ENCODE results near the gene TEX14. TPM values are rescaled to one million over a fixed set of nuclear protein-coding genes. Genes with fewer than 3 reads are reported as not detected.

The TEX14 gene
- polyA plus RNA-seq, 3 donors = 0.25 TPM; not detected in 2

- Histone ChIP-seq H3K4me1 (ENCODE audit: control insufficient read depth in 1 of 2, insufficient read depth in 2 of 2, low read length in 2 of 2) (peaks cover 12 to 19% of the 10 kb centered on the region in 2 donors), H3K9me3 (replicated peaks in 1 of 2; ENCODE audit: control insufficient read depth in 1 of 2, insufficient read depth in 1 of 2, low read length in 2 of 2) (no peaks in the 10 kb centered on the region), H3K27ac (ENCODE audit: low read depth in 1 of 2, low read length in 2 of 2) (no peak overlapping the region), H3K36me3 (replicated peaks in 1 of 2; ENCODE audit: control insufficient read depth in 1 of 2, insufficient read depth in 2 of 2, low read length in 2 of 2) (peaks cover 0 to 2% of the 10 kb centered on the region in 2 donors), H3K4me2 (replicated peaks; ENCODE audit: extremely low read depth, low read length, poor library complexity, severe bottlenecking) (no peak overlapping the region), H3K27me3 (ENCODE audit: control insufficient read depth in 2 of 2, insufficient read depth in 2 of 2, low read length in 2 of 2) (no peaks in the 10 kb centered on the region), H2AFZ (ENCODE audit: insufficient read depth, low read depth, low read length, poor library complexity, severe bottlenecking) (no peak overlapping the region), H4K20me1 (ENCODE audit: insufficient read depth, low read length) (no peaks in the 10 kb centered on the region), H3K4me3 (replicated peaks in 1 of 3; ENCODE audit: low read depth in 2 of 3, low read length in 3 of 3) (no peak overlapping the region), H3K9ac (ENCODE audit: insufficient read depth, low read length, poor library complexity, severe bottlenecking) (no peak overlapping the region), H3K79me2 (ENCODE audit: insufficient read depth, low read length) (peaks cover 23% of the 10 kb centered on the region)
- H3K4me1 Mint-ChIP-seq = peaks cover 16% of the 10 kb centered on the region
- intact Hi-C loops (cut with micrococcal nuclease) = loop anchor here in 1 of 2 donors (10.0 kb wide), 1 partner anchor 49 kb away; no protein-coding TSS in a partner anchor
- no CpG with 5 or more reads among the region's 2 CpGs for WGBS (ENCODE audit: insufficient coverage)
- no peak for DNase-seq
- H3K4me3 Mint-ChIP-seq = no peak overlapping the region
- H3K27ac Mint-ChIP-seq = peak overlapping the region in 1 of 7 donors; percentile 68
- peaks cover 0 to 3% (median 2%) of the 10 kb centered on the region in 3 donors for H3K27me3 Mint-ChIP-seq (ENCODE audit: low read depth in 3 of 3)
- peaks cover 0 to 1% of the 10 kb centered on the region in 2 donors for H3K36me3 Mint-ChIP-seq
- H3K9me3 Mint-ChIP-seq = peaks cover 0 to 4% (median 0%) of the 10 kb centered on the region in 7 donors
- TF ChIP-seq, protein P1, sequence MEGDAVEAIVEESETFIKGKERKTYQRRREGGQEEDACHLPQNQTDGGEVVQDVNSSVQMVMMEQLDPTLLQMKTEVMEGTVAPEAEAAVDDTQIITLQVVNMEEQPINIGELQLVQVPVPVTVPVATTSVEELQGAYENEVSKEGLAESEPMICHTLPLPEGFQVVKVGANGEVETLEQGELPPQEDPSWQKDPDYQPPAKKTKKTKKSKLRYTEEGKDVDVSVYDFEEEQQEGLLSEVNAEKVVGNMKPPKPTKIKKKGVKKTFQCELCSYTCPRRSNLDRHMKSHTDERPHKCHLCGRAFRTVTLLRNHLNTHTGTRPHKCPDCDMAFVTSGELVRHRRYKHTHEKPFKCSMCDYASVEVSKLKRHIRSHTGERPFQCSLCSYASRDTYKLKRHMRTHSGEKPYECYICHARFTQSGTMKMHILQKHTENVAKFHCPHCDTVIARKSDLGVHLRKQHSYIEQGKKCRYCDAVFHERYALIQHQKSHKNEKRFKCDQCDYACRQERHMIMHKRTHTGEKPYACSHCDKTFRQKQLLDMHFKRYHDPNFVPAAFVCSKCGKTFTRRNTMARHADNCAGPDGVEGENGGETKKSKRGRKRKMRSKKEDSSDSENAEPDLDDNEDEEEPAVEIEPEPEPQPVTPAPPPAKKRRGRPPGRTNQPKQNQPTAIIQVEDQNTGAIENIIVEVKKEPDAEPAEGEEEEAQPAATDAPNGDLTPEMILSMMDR (IDR thresholded peaks at IDR 0.05) = no peak
Observed at GRCh38 chr17:58693751-58694150, 1.9 kb upstream of the TEX14 start.

GRCh38 chr17:58693208-58693607, 1.4 kb upstream of the TEX14 start:
- H3K27me3 Mint-ChIP-seq (ENCODE audit: low read depth in 3 of 3) = peaks cover 0 to 3% (median 2%) of the 10 kb centered on the region in 3 donors

More at GRCh38 chr17:58693208-58693607, 1.4 kb upstream of the TEX14 start:
- Histone ChIP-seq H3K27ac (ENCODE audit: low read depth in 1 of 2, low read length in 2 of 2) (peak overlapping the region in 1 of 2 donors; percentile 85), H3K9me3 (replicated peaks in 1 of 2; ENCODE audit: control insufficient read depth in 1 of 2, insufficient read depth in 1 of 2, low read length in 2 of 2) (no peaks in the 10 kb centered on the region), H3K27me3 (ENCODE audit: control insufficient read depth in 2 of 2, insufficient read depth in 2 of 2, low read length in 2 of 2) (no peaks in the 10 kb centered on the region), H3K4me2 (replicated peaks; ENCODE audit: extremely low read depth, low read length, poor library complexity, severe bottlenecking) (peak overlapping the region; percentile 84), H3K4me1 (ENCODE audit: control insufficient read depth in 1 of 2, insufficient read depth in 2 of 2, low read length in 2 of 2) (peaks cover 12 to 19% of the 10 kb centered on the region in 2 donors), H2AFZ (ENCODE audit: insufficient read depth, low read depth, low read length, poor library complexity, severe bottlenecking) (peak overlapping the region; percentile 99), H3K4me3 (replicated peaks in 1 of 3; ENCODE audit: low read depth in 2 of 3, low read length in 3 of 3) (peak overlapping the region; percentile 54 to 88 (median 55)), H3K36me3 (replicated peaks in 1 of 2; ENCODE audit: control insufficient read depth in 1 of 2, insufficient read depth in 2 of 2, low read length in 2 of 2) (peaks cover 0 to 2% of the 10 kb centered on the region in 2 donors), H3K79me2 (ENCODE audit: insufficient read depth, low read length) (peaks cover 23% of the 10 kb centered on the region), H4K20me1 (ENCODE audit: insufficient read depth, low read length) (no peaks in the 10 kb centered on the region), H3K9ac (ENCODE audit: insufficient read depth, low read length, poor library complexity, severe bottlenecking) (peak overlapping the region; percentile 66)
- intact Hi-C loops (cut with micrococcal nuclease) = loop anchor here in 1 of 2 donors (10.0 kb wide), 1 partner anchor 48 kb away; no protein-coding TSS in a partner anchor
- Mint-ChIP-seq H3K4me3 (peak overlapping the region; percentile 88 to 93), H3K27ac (peak overlapping the region; percentile 81 to 94 (median 93)), H3K4me1 (peaks cover 16% of the 10 kb centered on the region), H3K36me3 (peaks cover 0 to 1% of the 10 kb centered on the region in 2 donors), H3K9me3 (peaks cover 0 to 4% (median 0%) of the 10 kb centered on the region in 7 donors)
- no peak for DNase-seq
- 82% methylated on average over 6 of the region's 8 CpGs for WGBS (ENCODE audit: insufficient coverage)
- TF ChIP-seq, protein P1 (IDR thresholded peaks at IDR 0.05) = no peak
